ENCODE measurements around the gene ITGA11. TPM values are rescaled to one million over a fixed set of nuclear protein-coding genes. Genes with fewer than 3 reads are reported as not detected.
A peak's percentile ranks its signal among the peaks of the same experiment; 100 is the strongest.

ITGA11 gene
- total RNA-seq, 1 donor from 2014 or later, result 0.48 TPM

- no peak for ATAC-seq
Observed at GRCh38 chr15:68389936-68390817, 41.8 kb downstream of the ITGA11 start.

DNA sequence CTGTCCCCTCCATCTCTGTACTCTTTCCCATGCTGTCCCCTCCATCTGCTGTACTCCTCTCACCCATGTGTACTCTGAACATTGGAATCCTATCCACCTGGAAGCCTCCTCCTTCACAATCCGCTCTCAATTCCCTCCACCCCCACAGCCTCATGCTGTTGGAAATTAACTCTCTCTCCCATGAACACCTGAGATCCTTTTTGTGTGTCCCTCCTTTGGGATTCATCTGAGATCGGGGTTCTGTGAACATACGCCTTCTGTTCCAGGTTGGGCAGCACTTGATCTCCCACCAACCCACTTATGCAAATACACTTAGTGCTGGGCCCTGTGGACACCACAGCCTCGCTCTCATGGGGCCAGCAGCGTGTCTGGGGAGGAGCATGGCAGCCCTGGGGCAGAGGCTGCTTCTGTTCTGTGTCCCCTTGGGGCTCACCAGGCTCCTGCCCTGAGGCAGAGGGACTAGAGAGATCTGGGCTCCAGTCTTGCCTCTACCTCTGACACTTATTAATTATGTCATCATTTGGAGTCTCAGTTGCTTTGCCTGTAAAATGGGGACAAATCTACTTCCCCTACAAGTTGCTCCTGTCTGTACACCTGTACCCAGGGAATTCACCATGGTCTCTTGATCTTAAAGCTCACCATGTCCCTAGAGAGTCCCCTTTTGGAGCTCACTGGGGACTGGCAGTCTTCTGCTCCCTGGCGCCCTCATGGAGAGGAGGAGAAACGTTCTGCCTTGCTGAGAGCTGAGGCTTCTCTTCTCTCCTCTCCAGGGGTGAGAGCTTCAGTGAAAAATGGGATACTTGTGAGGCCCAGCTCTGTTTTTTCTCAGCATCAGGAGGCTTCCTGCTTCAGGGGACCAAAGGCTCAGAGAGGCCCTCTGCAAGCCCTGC lies 42.7 kb downstream of the ITGA11 start:
- ATAC-seq, result no peak

DNA sequence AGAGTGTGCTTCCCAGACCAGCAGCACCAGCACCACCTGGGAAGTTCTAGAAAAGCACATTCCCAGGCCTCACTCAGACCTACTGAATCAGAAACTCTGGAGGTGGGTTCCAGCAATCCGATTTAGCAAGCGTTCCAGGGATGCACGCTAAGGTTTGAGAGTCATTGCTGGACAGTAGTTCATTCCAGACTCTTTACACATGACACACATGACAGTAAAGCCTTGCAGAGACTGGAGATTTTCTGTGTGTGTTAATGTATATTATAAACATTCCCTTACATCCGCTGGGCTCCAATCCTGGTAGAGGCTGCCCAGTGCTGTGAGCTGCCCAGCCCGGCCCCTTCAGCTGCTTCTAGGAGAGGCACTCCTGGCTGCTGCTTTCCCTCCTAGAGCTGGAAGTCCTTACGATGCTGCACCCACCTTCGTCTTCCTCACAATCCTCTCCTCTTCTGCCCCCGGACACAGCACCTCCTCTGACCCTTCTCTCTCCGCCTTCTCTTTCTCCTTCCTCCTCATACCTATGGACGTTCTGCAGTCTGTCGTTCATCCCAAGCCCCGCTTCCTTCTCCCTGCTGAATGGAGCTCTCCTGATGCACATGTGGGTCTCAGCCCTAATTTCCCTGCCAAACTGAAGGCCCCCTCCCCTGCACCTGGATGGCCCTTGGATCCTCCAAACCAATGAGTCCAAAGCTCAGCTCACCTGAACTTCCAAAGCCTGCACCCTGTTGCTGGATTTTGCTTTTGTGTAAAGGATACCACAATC lies 44.4 kb downstream of the ITGA11 start:
- ATAC-seq, result no peak

DNA sequence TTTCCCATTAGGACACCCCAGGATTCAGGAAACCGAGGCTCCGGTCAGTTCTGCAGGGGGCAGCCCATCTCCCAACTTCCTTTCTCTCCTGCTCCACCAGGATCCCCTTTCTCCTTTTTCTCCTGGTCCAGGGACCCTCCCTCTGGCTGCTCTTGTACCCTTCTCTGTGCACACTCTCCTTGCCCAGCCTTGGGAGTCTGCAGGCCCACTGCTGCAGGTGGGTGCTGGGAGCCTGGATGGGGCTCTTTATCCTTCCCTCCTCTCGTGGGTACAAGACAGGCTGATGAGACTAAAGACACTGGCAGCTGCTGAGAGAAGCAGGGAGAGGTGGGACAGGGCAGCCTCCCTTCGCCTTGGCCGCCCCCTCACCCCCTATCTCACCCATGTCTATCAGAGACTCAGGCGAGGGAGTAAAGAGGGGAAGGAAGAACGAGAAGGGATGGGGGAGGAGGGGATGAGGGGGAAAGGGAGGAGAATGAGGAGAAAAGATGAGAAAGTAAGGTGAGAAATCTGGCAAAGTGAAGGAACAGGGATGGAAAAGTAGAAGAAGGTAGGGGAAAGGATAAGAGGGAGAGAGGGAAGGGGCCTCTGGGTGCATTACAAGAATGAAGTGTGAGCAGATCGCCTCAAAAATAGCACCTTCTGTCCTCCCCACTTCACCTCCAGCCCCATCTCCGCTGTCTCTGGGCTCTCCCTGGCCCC lies 45.2 kb downstream of the ITGA11 start:
- ATAC-seq, result no peak

GRCh38 chr15:68385671-68386586 lies 46.0 kb downstream of the ITGA11 start:
- no peak for ATAC-seq

- ATAC-seq, result no peak
Observed at GRCh38 chr15:68385240-68385561, 46.8 kb downstream of the ITGA11 start.

- ATAC-seq, result no peak
Observed at GRCh38 chr15:68384451-68385239, 47.3 kb downstream of the ITGA11 start.

- ATAC-seq, result peak; percentile 63
Observed at GRCh38 chr15:68383161-68384074, 48.5 kb downstream of the ITGA11 start.

DNA sequence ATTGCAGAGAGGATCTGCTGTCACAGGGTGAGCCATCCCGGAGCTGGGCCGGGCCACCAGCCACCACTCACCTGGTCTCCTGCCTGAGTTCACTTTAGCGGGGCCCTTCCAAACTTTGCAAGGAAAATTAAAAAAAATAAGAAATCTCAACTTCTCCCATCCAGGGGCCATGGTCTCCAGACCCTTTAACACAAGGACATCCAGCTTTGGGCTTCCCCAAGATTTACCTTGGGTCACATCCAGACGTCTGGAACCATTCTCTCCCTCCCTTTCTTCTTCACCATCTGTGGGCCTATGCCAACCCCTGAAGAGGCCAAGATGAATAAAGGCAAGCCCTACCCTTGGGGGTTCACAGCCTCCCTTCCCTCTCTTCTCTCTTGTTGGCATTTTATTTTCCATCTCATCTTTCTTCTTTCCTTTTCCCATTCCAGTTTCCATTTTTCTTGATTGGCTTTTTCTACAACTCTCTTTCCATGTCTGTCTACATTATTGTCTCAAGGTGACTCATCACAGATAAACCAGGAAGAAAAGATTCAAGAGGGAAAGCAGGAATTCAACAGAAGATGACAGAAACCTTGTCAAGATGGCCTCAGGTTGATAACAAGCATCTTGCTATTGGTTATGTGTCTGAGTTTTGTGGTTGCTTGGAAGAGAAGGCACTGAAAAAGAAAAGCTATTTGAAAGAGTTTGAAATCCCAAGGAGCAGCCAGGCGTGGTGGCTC lies 49.5 kb downstream of the ITGA11 start:
- ATAC-seq, result no peak

- ATAC-seq, result no peak
Observed at GRCh38 chr15:68380456-68380855, 51.5 kb downstream of the ITGA11 start.

DNA sequence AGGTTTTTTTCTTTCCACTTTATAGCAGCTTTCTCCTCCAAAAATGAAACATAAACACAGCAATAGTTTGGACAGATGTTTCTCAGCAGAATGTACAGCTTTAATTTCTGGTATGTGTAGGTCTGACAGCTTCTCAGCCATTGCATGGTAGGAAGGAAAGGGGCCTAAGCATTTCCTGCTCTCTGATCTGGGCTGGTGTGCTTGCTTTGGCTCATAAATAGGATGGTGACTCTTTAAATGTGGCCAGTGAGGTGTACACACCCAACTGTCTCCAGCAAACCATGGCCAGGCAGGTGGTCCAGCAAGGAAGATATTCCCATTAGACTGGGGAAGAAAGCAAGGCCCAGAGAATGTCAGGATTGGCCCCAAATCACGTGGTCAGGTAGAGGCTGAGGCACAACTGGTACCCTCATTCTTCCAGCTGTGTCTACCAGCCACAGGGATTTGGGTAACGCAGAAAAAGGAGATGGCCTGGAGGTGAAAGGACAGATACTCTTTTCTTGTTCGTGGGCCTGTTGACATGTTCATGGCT lies 52.1 kb downstream of the ITGA11 start:
- ATAC-seq, result no peak

DNA sequence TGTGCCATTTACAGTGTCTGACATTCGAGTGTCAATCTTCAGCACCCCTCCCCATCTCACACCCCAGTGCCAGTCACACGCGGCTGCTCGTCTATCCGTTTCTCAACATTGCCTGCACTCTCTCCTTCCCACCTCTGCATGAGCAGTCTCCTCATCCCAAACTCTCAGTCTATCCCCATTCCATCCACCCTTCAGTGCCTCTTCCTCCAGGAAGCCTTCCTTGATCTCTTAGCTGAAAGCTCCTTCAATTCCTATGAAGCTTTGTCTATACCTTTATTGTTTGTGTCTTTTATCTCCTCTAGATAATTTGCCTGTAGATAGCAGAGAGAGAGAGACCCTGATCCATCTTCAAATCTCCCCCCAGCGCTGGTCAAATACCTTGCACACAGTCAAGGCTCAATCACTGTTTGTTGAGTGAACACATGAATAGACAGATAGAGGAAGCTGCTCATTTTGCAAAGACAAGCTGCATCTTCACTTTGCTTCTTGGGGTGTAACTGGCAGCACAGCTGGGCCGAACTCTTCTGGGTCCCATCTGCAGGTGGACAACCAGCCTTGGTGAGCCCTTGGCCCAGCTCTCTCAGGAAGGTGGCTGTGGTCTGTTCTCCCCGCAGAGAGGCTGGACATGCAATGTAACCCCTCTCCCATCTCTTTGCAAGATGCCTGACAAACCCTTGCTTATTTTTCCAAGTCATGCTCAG lies 52.8 kb downstream of the ITGA11 start:
- ATAC-seq, result no peak

GRCh38 chr15:68378595-68378994 lies 53.4 kb downstream of the ITGA11 start:
- ATAC-seq, result no peak

DNA sequence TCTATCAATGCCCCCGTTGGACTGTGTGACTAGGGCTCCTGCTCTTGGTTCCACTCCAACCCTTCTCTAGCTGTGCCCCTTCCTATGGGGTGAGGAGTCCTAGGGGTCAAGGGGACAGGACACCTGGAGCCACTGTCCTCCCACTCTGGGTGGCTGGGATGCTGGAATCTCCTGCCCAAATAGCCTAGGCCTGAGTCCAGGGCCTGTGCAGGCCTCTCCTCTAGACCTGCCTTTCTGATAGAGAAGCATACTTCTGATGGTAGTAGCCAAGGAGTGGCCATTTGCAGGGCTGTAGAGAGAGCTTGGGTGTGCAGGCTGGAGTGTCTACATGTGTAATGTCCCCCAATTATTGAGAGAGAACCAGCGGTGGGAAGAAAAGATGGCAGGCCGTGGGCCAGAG lies 54.2 kb downstream of the ITGA11 start:
- ATAC-seq, result no peak

- no peak for ATAC-seq
Observed at GRCh38 chr15:68376447-68377060, 55.4 kb downstream of the ITGA11 start.

- ATAC-seq, result no peak
Observed at GRCh38 chr15:68375716-68376220, 56.2 kb downstream of the ITGA11 start.

DNA sequence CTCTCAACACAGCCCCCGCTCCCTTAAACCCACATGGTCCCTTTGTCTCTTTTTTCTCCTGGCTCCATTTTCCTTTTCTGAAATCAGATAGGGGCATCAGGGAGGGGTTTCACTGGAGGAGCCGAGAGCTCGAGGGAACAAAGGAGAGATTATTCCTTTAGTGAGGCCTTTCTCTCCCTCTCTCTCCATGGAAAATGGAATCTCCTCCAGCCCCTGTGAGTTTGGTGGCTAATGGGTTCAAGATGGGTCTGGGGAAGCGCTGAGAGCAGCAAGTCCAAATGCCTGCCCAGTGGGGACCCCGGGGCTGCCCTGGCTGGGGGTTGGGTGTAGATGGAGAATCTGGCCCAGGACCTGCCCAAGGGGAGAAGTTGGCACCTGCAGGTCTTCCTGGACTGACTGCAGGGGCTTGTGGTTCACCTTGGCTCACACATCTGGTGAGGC lies 56.8 kb downstream of the ITGA11 start:
- no peak for ATAC-seq

Data from esophagus mucosa (tissue), 1 donor.